HG03354 (cell line): ENCODE results near the gene MOSPD3.
A peak's percentile ranks its signal among the peaks of the same experiment; 100 is the strongest.

Experiments
- ATAC-seq: cut with Tn5 transposase; IDR thresholded peaks from one replicate; pipeline ENCODE4 v1.9.1; 2021; ENCODE audit warnings: mild to moderate bottlenecking; ENCODE audit not compliant: unreplicated experiment, poor library complexity, severe bottlenecking

The MOSPD3 gene

DNA sequence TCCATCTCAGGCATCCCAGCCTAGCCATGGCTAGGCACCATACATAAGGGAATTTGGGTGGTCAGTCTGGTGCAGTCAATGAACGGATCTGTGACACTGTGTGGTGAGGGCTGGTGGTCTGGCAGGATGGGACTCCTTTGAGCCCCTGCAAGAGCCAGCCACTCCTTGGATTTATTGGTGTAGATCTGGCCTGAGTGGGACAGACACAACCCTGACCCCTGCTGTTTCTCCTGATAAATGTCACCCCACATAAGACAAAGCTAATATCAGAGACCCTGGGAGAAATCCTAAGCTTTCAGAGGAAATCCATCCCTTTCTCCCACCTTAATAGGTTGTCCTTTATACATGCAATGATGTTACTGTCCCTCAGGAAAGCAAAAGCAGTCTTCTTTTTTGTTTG, 23.9 kb upstream of the MOSPD3 start:
- ATAC-seq = no peak

GRCh38 chr7:100589341-100589947, 22.9 kb upstream of the MOSPD3 start:
- no peak for ATAC-seq

GRCh38 chr7:100590077-100590737, 22.1 kb upstream of the MOSPD3 start:
- ATAC-seq = no peak

DNA sequence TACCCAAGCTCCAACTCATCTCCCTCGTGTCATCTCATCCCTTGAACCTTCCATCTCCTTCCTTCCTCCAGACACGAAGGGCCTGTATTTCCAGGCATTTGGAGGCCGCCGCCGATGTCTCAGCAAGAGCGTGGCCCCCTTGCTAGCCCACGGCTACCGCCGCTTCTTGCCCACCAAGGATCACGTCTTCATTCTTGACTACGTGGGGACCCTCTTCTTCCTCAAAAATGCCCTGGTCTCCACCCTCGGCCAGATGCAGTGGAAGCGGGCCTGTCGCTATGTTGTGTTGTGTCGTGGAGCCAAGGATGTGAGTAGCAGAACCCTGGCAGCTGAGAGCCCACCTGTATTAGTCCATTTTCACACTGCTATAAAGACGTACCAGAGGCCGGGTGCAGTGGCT, 20.7 kb upstream of the MOSPD3 start:
- no peak for ATAC-seq

- ATAC-seq = no peak
Observed at GRCh38 chr7:100595188-100595587, 17.2 kb upstream of the MOSPD3 start.

GRCh38 chr7:100598425-100598824, 13.9 kb upstream of the MOSPD3 start:
- no peak for ATAC-seq

DNA sequence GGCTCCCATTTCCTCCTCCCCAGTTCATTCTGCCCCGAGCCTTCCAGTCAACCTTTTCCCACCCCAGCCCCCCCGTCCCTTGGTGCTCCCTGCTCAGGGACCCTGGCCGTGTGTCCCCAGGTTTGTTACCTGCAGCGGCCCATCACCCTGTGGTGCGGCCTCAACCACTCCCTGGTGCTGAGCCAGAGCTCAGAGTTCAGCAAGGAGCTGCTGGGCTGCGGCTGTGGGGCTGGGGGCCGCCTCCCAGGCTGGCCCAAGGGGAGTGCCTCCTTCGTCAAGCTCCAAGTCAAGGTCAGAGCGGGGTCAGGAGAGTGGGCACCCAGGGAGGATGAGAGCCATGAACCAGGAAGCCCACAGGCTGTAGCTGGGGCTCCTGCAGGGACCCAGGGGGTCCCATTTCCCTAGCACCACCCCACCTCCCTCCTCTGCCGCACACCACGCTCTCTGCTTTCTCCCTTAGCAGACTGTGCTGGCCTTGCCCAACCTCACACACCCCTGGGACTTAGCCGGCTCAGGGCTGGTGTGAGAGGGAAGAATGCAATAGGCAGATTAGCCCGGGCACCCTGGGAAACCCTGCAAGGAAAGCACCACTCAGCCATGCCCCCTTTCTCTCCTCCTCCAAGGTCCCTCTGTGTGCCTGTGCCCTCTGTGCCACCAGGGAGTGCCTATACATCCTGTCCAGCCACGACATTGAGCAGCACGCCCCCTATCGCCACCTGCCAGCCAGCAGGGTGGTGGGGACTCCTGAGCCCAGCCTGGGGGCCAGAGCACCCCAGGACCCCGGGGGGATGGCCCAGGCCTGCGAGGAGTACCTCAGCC, 12.2 kb upstream of the MOSPD3 start:
- no peak for ATAC-seq

DNA sequence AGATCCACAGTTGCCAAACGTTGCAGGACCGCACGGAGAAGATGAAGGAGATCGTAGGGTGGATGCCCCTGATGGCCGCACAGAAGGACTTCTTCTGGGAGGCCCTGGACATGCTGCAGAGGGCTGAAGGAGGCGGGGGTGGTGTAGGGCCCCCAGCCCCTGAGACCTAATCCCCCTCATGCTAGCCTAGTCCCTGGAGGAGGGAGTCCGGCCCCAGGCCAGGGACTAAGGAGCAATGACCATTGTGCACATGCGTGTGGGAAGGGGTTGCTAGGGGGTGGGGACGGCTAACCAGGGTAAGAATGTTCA, 11.7 kb upstream of the MOSPD3 start:
- no peak for ATAC-seq

DNA sequence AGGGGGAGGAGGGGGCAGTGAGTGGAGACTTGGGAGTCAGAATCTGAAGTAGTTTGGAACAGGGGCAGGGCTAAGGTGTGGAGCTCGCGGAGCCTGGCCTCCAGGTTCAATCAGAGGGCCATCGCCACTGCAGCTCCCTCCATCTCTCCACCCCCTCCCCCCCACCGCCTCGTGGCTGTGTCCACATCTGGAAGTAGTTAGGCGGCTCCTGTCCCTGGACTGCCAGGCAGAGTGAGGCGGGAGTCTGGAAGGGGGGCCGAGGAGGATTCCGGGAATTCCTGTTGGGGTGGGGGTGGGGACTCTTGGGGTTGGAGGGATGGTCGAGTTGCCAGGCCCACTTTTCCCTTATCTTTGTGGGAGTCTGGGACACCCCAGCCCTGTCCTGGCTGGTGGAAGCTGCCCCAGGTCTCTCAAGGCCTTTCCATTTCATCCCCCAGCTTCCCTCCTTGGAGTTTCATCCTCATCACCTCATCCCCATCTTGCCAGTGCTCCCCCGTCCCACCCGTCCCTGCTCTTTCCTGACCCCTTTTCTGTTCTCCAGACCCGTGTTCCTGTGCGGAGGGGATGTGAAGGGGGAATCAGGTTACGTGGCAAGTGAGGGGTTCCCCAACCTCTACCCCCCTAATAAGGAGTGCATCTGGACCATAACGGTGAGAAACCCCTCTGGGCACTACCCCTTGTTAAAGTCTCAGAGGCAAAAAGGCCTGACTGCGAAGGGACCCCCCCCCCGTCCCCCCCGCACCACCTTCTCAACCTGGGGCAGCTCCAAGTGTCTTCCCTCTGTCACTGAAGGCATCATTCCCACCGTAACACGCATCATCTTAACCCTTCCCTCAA, 9.2 kb upstream of the MOSPD3 start:
- ATAC-seq = no peak

DNA sequence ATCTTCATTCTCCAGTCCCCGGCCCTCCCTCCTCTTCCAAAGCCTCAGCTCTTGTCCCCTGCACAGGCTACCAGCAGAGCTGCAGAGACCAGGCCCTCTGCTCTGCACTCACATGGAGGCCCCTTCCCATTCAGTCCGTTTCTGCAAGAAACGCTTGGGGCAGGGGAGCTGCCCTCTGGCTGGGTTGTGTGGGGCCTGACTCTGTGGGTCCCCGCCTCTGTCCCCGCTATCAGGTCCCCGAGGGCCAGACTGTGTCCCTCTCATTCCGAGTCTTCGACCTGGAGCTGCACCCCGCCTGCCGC, 8.7 kb upstream of the MOSPD3 start:
- no peak for ATAC-seq

DNA sequence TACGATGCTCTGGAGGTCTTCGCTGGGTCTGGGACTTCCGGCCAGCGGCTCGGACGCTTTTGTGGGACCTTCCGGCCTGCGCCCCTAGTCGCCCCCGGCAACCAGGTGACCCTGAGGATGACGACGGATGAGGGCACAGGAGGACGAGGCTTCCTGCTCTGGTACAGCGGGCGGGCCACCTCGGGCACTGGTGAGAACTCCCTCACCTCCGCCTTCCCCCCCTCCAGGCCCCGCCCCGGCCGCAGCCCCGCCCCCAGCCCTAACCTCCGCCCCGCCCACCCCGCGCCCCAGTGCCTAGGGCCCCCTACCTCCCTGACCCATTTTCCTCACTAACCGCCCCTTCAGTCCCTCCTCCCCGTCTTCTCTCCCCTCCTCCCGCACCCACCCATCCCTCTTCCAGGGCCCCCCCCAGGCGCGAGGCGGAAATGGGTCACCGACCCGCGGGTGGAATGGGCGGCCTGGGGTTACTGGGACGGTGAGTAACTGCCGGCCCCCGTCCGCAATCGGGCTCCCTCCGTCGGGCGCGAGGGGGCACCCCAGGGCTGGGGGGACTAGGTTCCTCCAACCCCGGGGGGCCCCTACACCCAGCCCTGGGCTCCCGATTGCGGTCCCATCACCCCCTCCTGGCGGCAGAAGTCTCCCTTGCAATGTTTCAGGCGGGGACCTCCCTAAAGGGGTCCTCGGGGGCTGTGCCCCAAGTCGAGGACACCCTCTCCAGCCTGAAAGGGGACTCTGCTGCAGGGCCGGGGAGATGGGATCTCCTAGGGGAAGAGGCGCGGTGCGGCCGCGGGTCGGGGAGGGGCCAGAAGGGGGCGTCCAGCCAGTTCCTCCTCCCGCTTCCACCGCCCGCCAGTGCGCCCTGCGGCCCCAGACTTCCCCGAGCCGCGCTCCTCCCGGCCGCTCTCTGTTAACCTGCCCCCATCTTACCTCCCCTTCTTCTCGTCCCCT, 8.0 kb upstream of the MOSPD3 start:
- ATAC-seq = peak; percentile 67

DNA sequence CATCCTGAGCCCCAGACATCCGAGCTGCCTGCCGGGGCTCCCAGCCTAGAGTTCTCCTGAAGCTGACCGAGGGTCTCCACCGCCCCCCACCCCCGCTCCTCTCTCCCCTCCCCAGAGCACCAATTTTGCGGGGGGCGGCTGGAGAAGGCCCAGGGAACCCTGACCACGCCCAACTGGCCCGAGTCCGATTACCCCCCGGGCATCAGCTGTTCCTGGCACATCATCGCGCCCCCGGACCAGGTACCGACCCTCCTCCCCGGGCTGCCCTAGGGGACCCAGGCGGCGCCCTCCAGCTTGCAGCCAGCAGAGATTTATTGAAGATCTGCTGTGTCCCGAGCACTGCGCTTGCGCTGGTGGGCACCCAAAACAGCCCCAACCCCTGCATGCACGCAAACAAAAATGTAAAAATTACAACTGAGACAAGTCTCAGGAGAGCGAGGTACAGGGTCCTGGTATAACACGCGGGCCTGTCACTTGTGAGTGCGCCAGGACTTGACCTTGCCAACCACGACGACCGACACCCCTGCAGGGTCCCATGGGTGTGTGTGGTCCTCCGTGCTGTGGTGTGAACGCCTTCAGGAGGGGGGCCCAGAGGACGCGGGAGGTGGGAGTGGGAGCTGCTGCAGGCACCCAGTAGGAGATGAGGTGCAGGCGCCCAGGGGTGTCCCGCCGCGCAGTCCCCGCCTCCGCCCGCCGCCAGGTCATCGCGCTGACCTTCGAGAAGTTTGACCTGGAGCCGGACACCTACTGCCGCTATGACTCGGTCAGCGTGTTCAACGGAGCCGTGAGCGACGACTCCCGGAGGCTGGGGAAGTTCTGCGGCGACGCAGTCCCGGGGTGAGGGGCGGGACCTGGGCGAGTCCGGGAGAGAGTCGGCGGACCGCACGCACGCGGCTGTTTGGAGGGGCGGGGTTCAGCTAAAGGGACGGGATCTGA, 7.1 kb upstream of the MOSPD3 start:
- no peak for ATAC-seq

DNA sequence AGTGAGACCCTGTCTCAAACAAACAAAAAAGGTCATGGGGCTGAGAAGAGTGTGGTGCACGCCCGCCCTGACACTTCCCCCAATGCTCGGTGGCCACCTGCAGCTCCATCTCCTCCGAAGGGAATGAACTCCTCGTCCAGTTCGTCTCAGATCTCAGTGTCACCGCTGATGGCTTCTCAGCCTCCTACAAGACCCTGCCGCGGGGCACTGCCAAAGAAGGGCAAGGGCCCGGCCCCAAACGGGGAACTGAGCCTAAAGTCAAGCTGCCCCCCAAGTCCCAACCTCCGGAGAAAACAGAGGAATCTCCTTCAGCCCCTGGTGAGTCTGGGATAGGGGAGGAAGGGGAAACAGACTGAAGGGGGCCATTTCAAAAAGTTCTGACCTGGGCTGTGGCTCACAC, 6.0 kb upstream of the MOSPD3 start:
- no peak for ATAC-seq

GRCh38 chr7:100607111-100607510, 5.2 kb upstream of the MOSPD3 start:
- no peak for ATAC-seq

DNA sequence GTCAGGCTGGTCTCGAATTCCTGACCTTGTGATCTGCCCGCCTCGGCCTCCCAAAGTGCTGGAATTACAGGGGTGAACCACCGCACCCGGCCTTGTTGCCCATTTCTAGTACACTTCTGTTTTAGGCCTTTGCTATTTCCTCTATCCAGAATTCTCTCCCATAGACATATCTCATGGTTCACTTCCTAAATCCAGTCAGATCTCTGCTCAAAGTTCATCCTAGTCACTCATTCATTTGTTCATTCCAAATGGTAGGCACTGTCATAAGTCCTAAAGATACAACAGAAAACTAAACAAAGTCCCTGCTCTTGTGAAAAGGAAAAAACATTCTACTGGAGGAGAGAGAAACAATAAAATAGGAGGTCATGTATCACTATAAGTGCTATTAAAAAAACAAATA, 2.4 kb upstream of the MOSPD3 start:
- no peak for ATAC-seq

DNA sequence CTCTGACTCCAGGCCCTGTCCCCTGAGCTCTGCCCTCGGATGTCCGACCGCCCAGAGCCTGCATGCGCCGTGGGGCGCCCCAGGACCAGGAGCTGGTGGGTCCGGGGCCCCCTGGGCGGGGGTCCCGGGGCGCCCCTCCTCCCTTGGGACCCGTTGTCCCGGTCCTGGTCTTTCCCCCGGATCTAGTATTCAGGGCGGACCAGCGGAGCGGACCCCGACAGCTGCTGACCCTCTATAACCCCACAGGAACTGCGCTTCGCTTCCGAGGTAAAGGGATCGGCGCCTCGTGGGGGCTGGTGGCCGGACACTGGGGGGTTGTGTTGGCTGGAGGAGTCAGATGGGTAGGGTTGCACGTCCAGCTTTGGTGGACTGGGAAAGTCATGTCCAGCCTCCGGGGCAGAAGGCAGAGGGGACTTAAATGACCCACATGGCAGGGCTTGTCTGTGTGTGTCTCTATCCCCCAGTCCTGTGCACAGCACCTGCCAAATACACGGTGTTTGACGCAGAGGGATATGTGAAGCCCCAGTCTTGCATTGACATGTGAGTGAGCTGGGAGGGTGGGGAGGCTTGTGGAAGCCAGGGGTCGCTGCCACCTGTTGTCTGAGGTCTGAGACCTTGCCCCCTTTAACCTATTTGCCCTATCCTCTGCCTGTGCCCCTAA, 520 bp downstream of the MOSPD3 start:
- no peak for ATAC-seq

DNA sequence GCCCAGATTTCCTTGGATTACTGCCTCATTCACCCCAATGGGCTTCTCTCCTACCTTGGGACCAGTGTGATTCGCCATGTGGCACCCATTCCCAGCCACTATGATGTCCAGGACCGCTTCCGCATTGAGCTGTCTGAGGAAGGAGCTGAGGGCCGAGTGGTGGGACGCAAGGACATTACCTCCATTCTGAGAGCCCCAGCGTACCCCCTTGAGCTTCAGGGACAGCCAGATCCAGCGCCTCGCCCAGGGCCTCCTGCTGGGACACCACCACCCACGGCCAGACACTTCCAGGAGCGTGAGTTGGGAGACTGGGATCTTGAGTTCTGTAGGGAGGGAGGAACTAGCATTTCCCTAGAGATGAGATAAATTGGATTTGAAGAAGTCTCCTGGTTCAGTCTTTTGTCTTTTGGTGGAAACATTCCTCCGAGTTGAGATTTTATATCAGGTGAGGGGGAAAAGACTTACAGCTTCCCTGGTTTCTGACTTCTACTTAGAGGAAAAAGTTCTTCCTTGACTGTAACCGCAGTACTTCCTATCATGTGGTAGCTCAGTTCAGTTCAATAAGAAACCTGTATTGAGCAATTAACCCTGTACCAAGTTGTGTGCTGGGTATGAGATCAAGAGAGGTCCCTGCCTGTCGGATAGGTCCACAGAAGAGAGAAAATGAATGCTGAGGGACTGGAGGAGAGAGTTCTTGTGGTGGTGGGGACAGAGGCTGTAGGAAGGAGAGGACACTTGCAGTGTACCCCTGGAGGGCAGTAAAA, 1.3 kb downstream of the MOSPD3 start:
- ATAC-seq = no peak
